Prostate gland (tissue), 2 donors: ENCODE data around the gene ARSB. TPM values are rescaled to one million over a fixed set of nuclear protein-coding genes. Genes with fewer than 3 reads are reported as not detected.

ENCODE experiments used
- DNase-seq: peaks from one replicate; pipeline ENCODE4 v3.0.0-alpha.2; 2019; ENCODE audit warnings: low spot score
- H3K27ac ChIP-seq, 2 donors: fragments of 200-600 bp; sonication (generic); 2 replicates each; pipeline ENCODE4 v1.5.1; 2017 to 2019
- H3K27me3 ChIP-seq: fragments of 200-600 bp; sonication (generic); replicated peaks from 2 replicates; pipeline ENCODE4 v1.5.1; 2019; ENCODE audit not compliant: insufficient read depth
- H3K36me3 ChIP-seq, 2 donors: fragments of 200-600 bp; sonication (generic); 1 replicate in 1 of 2; 2 replicates in 1 of 2; pipeline versions ENCODE4 v1.5.1 to v1.8.1; 2017 to 2019
- H3K4me1 ChIP-seq: fragments of 200-600 bp; sonication (generic); replicated peaks from 2 replicates; pipeline ENCODE4 v1.5.1; 2019
- H3K4me3 ChIP-seq, 2 donors: fragments of 200-600 bp; sonication (generic); 2 replicates each; pipeline ENCODE4 v1.5.1; 2017 to 2019
- H3K9me3 ChIP-seq: fragments of 200-600 bp; sonication (generic); 2 replicates; pipeline ENCODE4 v1.5.1; 2017
- POLR2A ChIP-seq: fragments of 450-650 bp; IDR thresholded peaks from one replicate; pipeline ENCODE4 v1.6.1; 2016; ENCODE audit warnings: antibody characterized with exemption, mild to moderate bottlenecking
- POLR2AphosphoS5 ChIP-seq: sonication (generic); formaldehyde crosslinking; IDR thresholded peaks from one replicate; pipeline ENCODE4 v1.6.1; 2017; ENCODE audit warnings: antibody characterized with exemption
- WGBS: methylation state at CpG from one replicate; pipeline ENCODE4 v1.1.5; 2018; 5-methylcytosine and 5-hydroxymethylcytosine counted together
- intact Hi-C: fragments of 100-400 bp; cut with DNase I; formaldehyde crosslinking; loops from one replicate; pipeline ENCODE4 v1.14.2; 2022
- total RNA-seq, 2 donors: library from RNA; depleted of rRNA; stranded (reverse); fragments of >200 nt; gene quantifications; one replicate each; pipeline ENCODE4 v1.1.0, GENCODE V29; 2016
- TF ChIP-seq, protein P1 (sequence below), 4 experiments: fragments of 200-600 bp in 2 of 4; fragments of 450-650 bp in 2 of 4; sonication (generic) in 2 of 4; IDR thresholded peaks; 1 replicate in 3 of 4; 2 replicates in 1 of 4; pipeline ENCODE4 v1.5.1; 2016 to 2019; ENCODE audit warnings: antibody characterized with exemption in 4 of 4, mild to moderate bottlenecking in 2 of 4, moderate library complexity in 2 of 4

The ARSB gene
- 10 to 100 TPM in 1 of 2 donors, 1 to 10 TPM in 1; 5.4 to 14.9 TPM for total RNA-seq

DNA sequence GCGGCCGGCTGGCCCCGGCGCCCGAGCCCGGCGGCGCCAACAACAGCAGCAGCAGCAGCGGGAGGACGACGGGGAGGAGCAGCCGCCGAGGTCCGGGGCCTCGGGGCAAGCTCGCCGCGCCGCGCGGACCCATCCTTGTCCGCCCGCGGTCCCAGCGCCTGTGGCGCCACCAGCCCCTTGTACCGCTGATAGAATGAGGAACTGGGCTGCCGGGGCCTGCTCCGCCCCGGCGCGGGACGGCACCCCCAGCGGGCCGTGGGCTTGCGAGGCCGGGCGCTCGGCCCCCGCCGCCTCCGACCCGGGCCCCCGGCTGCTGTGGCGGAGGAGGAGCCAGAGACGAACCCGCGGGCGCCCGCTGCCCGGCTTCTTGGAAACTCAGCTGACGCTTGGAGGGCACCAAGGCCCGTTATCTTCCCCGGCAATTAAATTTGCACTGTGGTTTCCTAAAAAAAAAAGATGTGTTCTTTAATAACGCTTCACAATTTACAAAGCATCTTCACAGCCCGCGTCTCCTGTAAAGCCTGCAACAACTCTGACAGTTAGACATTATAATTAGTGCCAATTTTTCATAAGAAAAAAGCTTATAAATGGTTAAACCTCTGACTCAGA, at the start of gene ARSB:
Gene ARSB, minus strand, starts transcription at position 195 of the 609 bp plus-strand sequence. Its CDS starts 62 bp downstream, at position 133.
- intact Hi-C loops: no loop called here
- WGBS: under 1% methylated on average over 29 of the region's 57 CpGs
- no peak for TF ChIP-seq POLR2AphosphoS5
- TF ChIP-seq, protein P1, sequence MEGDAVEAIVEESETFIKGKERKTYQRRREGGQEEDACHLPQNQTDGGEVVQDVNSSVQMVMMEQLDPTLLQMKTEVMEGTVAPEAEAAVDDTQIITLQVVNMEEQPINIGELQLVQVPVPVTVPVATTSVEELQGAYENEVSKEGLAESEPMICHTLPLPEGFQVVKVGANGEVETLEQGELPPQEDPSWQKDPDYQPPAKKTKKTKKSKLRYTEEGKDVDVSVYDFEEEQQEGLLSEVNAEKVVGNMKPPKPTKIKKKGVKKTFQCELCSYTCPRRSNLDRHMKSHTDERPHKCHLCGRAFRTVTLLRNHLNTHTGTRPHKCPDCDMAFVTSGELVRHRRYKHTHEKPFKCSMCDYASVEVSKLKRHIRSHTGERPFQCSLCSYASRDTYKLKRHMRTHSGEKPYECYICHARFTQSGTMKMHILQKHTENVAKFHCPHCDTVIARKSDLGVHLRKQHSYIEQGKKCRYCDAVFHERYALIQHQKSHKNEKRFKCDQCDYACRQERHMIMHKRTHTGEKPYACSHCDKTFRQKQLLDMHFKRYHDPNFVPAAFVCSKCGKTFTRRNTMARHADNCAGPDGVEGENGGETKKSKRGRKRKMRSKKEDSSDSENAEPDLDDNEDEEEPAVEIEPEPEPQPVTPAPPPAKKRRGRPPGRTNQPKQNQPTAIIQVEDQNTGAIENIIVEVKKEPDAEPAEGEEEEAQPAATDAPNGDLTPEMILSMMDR (IDR thresholded peaks at IDR 0.05): no peak
- no peak for TF ChIP-seq POLR2A
- peak within 1 kb of the TSS; percentile 83 to 86 for H3K4me3 ChIP-seq
- H3K36me3 ChIP-seq: no peaks in the 10 kb centered on the region
- H3K9me3 ChIP-seq: no peaks in the 10 kb centered on the region
- DNase-seq: peak; percentile 17
- H3K27ac ChIP-seq: peak within 1 kb of the TSS; percentile 92 to 96
- no peaks in the 10 kb centered on the region for H3K27me3 ChIP-seq
- H3K4me1 ChIP-seq: no peaks in the 10 kb centered on the region

DNA sequence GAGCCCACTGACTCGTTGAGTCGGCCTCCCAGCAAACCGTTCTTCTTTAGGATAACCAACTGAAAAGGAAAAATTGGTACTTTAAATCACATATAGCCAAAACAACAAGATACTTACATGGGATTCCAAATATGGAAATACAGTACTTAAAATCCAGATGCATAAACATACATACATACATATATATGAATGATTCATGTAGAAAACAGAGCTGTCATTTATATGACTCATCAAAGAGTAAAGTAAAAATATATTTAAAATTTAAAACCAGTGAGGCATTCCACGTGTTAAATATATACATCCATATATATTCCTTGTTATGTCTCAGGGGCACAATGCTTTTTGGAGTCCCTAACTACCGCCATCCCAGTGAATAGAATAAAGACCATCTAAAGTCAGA, 47.7 kb upstream of the ARSB start:
- intact Hi-C loops: no loop called here
- no peak for DNase-seq
- Histone ChIP-seq H3K4me3 (no peak overlapping the region), H3K27me3 (no peaks in the 10 kb centered on the region), H3K36me3 (no peaks in the 10 kb centered on the region), H3K9me3 (no peaks in the 10 kb centered on the region), H3K4me1 (no peaks in the 10 kb centered on the region), H3K27ac (no peak overlapping the region)
- WGBS: 93% methylated on average over 5 of the region's 5 CpGs
- TF ChIP-seq POLR2A (no peak), POLR2AphosphoS5 (no peak)
- TF ChIP-seq, protein P1 (IDR thresholded peaks at IDR 0.05): no peak

DNA sequence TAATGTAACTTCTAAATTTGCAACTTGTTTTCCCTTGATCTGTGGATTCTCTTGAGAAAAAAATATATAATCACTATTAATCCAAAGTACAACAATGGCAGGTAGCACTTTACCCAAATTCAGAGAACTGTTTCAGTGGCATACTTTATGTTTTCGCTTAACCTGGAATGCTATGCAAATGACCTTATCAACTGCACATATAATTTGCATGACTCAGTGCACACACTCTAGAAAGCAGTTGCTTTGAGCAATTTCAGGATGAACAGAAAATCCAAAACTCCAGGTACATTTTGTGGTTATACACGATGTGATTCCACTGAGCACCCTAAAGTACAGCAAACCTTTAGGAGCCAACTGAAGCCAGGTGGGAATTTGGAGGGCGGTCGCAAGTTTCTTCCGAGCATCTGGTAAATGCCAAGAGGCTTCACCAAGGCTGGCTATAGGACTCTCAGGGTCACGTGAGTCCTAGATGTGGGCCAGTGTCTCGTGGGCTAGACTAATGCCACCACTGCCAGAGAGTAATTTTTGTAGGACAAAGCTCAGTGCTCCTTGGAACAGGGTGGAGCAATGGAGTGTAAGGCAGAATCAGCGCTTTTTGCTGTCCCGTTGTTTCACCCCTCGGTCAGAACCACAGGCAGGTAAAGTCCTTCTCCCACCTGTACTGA, 47.1 kb upstream of the ARSB start:
- no peak overlapping the region for H3K27ac ChIP-seq
- TF ChIP-seq POLR2AphosphoS5: no peak
- TF ChIP-seq, protein P1 (IDR thresholded peaks at IDR 0.05): no peak
- no peak for TF ChIP-seq POLR2A

GRCh38 chr5:79031485-79031867, 46.4 kb upstream of the ARSB start:
- no peak overlapping the region for H3K27ac ChIP-seq
- intact Hi-C loops: no loop called here
- H3K4me1 ChIP-seq: no peaks in the 10 kb centered on the region
- H3K9me3 ChIP-seq: no peaks in the 10 kb centered on the region
- H3K27me3 ChIP-seq: no peaks in the 10 kb centered on the region
- no peaks in the 10 kb centered on the region for H3K36me3 ChIP-seq
- TF ChIP-seq POLR2A (no peak), POLR2AphosphoS5 (no peak)
- TF ChIP-seq, protein P1 (IDR thresholded peaks at IDR 0.05): no peak
- no peak overlapping the region for H3K4me3 ChIP-seq
- DNase-seq: no peak
- 94% methylated on average over 1 of the region's 1 CpG for WGBS

More for the DNA sequence above, 47.1 kb upstream of the ARSB start:
- intact Hi-C loops: no loop called here
- Histone ChIP-seq H3K27me3 (no peaks in the 10 kb centered on the region), H3K4me1 (no peaks in the 10 kb centered on the region), H3K4me3 (no peak overlapping the region), H3K36me3 (no peaks in the 10 kb centered on the region), H3K9me3 (no peaks in the 10 kb centered on the region)
- no peak for DNase-seq
- 96% methylated on average over 10 of the region's 10 CpGs for WGBS
